ENCODE measurements around the gene BEND4.
"Not testable (repeated sequence)": the region's sequence is repeated elsewhere in the genome, so short reads cannot be mapped to it uniquely, and the experiment has no call there.

BEND4 gene

GRCh38 chr4:42152507-42153504 is at the start of gene BEND4:
Gene BEND4 (minus strand): TSS chr4:42152655. CDS start chr4:42152143, 512 bp downstream.
- FAIRE-seq: no peak

- FAIRE-seq: no peak
These were observed 44.9 kb upstream of the BEND4 start for GRCh38 chr4:42197341-42197740.

- no peak for FAIRE-seq
These were observed 20.5 kb upstream of the BEND4 start for GRCh38 chr4:42172921-42173320.

- no peak for FAIRE-seq
These were observed 19.8 kb upstream of the BEND4 start for GRCh38 chr4:42172128-42172790.

- no peak for FAIRE-seq
These were observed 15.3 kb upstream of the BEND4 start for GRCh38 chr4:42167709-42168108.

GRCh38 chr4:42166186-42166585 is 13.7 kb upstream of the BEND4 start:
- not testable (repeated sequence) for FAIRE-seq

GRCh38 chr4:42159271-42160001 is 7.0 kb upstream of the BEND4 start:
- FAIRE-seq: no peak

- no peak for FAIRE-seq
These were observed 618 bp downstream of the BEND4 start for GRCh38 chr4:42151568-42152506.

- no peak for FAIRE-seq
These were observed 1.5 kb downstream of the BEND4 start for GRCh38 chr4:42150653-42151567.

GRCh38 chr4:42149004-42149403 is 3.5 kb downstream of the BEND4 start:
- no peak for FAIRE-seq

GRCh38 chr4:42148425-42148824 is 4.0 kb downstream of the BEND4 start:
- no peak for FAIRE-seq

- no peak for FAIRE-seq
These were observed 8.4 kb downstream of the BEND4 start for GRCh38 chr4:42144028-42144427.

GRCh38 chr4:42142591-42142990 is 9.9 kb downstream of the BEND4 start:
- no peak for FAIRE-seq

- FAIRE-seq: no peak
These were observed 16.1 kb downstream of the BEND4 start for GRCh38 chr4:42136371-42136770.

- FAIRE-seq: no peak
These were observed 19.4 kb downstream of the BEND4 start for GRCh38 chr4:42133006-42133405.

GRCh38 chr4:42132099-42132498 is 20.4 kb downstream of the BEND4 start:
- no peak for FAIRE-seq

GRCh38 chr4:42123071-42123644 is 29.3 kb downstream of the BEND4 start:
- no peak for FAIRE-seq

- no peak for FAIRE-seq
These were observed 30.2 kb downstream of the BEND4 start for GRCh38 chr4:42122237-42122636.

- FAIRE-seq: no peak
These were observed 32.6 kb downstream of the BEND4 start for GRCh38 chr4:42119886-42120285.

- no peak for FAIRE-seq
These were observed 39.6 kb downstream of the BEND4 start for GRCh38 chr4:42112846-42113245.

GRCh38 chr4:42104521-42104920 is 47.9 kb downstream of the BEND4 start:
- FAIRE-seq: no peak
